Left lung (tissue), 10 donors: Measurements from ENCODE around the gene DAAM2. TPM values are rescaled to one million over a fixed set of nuclear protein-coding genes. Genes with fewer than 3 reads are reported as not detected.

ENCODE experiments used
- ATAC-seq: fragments of 200-7000 bp; cut with Tn5 transposase; one replicate; pipeline ENCODE4 v1.9.1; 2020; ENCODE audit warnings: moderate library complexity
- DNase-seq, 4 donors: peaks; one replicate each; pipeline ENCODE4 v3.0.0-alpha.2; 2013 to 2020
- H3K27ac ChIP-seq, 2 donors: fragments of 200-600 bp; sonication (generic) in 1 of 2; one replicate each; pipeline versions ENCODE4 v1.5.0 to v1.8.0; 2020 to 2021
- H3K27me3 ChIP-seq, 2 donors: fragments of 200-600 bp; sonication (generic) in 1 of 2; one replicate each; pipeline versions ENCODE4 v1.5.0 to v1.8.0; 2020 to 2021
- H3K36me3 ChIP-seq, 2 donors: fragments of 200-600 bp; sonication (generic) in 1 of 2; one replicate each; pipeline versions ENCODE4 v1.5.0 to v1.8.0; 2020 to 2021
- H3K4me1 ChIP-seq, 2 donors: fragments of 200-600 bp; one replicate each; pipeline ENCODE4 v1.8.0; 2021
- H3K4me3 ChIP-seq, 2 donors: fragments of 200-600 bp; sonication (generic) in 1 of 2; one replicate each; pipeline versions ENCODE4 v1.5.0 to v1.8.0; 2020 to 2021; ENCODE audit warnings: mild to moderate bottlenecking in 1 of 2
- H3K9me3 ChIP-seq, 2 donors: fragments of 200-600 bp; sonication (generic) in 1 of 2; one replicate each; pipeline versions ENCODE4 v1.5.0 to v1.8.0; 2020 to 2021
- intact Hi-C, 2 donors: fragments of 100-400 bp; cut with DNase I; formaldehyde crosslinking; loops; one replicate each; pipeline versions ENCODE4 v1.11.2 to v1.14.2; 2022
- polyA plus RNA-seq, 6 donors: library from polyadenylated mRNA; unstranded; fragments of 120-200 nt; gene quantifications; one replicate each; pipeline ENCODE4 v1.2.1, GENCODE V29; 2013; ENCODE audit not compliant: insufficient read length in 6 of 6
- total RNA-seq, 2 donors: library from RNA; stranded (reverse); fragmentation: NEBNext Ultra II Directional; extraction: Animal tissue kit (Norgen Biotek cat#: 25700); gene quantifications; one replicate each; pipeline ENCODE4 v1.2.1, GENCODE V29; 2021
- TF ChIP-seq, protein P1 (sequence below), 2 donors: fragments of 200-600 bp; sonication (generic) in 1 of 2; IDR thresholded peaks; one replicate each; pipeline versions ENCODE4 v1.5.0 to v1.8.0; 2021; ENCODE audit warnings: antibody characterized with exemption in 2 of 2
- donor health status: DM: no; HTN: yes; CAD: no.
- donor health status: DM: no; HTN: no; CAD: no.

DAAM2 gene
- total and polyA plus RNA-seq, 8 donors: 28.8 to 67.6 (median 39.9) TPM

DNA sequence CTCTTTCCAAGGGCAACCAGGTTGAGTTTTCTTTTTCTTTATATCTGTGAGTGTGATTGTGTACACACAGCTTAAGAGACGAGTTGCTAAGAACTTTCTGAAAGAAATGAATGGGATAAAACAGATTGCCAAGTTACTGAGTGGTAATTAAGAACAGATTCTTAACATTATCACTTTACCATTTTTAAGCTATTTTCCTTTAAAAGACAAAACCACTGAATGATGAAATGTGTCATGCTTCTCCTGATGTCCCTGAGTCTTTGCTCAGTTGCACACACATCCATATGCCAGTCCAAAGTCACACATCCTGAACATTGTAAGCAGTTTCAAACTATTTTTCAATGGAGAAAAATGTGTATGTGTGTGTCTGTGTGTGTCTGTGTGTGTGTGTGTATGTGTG is 5.5 kb upstream of the DAAM2 start:
- DNase-seq: no peak
- intact Hi-C loops: no loop called here
- peaks cover 0 to 20% of the 10 kb centered on the region in 2 donors for H3K27me3 ChIP-seq
- no peak for ATAC-seq
- no peak overlapping the region for H3K27ac ChIP-seq
- no peak overlapping the region for H3K4me3 ChIP-seq
- TF ChIP-seq, protein P1, sequence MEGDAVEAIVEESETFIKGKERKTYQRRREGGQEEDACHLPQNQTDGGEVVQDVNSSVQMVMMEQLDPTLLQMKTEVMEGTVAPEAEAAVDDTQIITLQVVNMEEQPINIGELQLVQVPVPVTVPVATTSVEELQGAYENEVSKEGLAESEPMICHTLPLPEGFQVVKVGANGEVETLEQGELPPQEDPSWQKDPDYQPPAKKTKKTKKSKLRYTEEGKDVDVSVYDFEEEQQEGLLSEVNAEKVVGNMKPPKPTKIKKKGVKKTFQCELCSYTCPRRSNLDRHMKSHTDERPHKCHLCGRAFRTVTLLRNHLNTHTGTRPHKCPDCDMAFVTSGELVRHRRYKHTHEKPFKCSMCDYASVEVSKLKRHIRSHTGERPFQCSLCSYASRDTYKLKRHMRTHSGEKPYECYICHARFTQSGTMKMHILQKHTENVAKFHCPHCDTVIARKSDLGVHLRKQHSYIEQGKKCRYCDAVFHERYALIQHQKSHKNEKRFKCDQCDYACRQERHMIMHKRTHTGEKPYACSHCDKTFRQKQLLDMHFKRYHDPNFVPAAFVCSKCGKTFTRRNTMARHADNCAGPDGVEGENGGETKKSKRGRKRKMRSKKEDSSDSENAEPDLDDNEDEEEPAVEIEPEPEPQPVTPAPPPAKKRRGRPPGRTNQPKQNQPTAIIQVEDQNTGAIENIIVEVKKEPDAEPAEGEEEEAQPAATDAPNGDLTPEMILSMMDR (IDR thresholded peaks at IDR 0.05): no peak
- H3K36me3 ChIP-seq: no peaks in the 10 kb centered on the region
- peaks cover 0 to 4% of the 10 kb centered on the region in 2 donors for H3K9me3 ChIP-seq
- peaks cover under 1 to 6% of the 10 kb centered on the region in 2 donors for H3K4me1 ChIP-seq

DNA sequence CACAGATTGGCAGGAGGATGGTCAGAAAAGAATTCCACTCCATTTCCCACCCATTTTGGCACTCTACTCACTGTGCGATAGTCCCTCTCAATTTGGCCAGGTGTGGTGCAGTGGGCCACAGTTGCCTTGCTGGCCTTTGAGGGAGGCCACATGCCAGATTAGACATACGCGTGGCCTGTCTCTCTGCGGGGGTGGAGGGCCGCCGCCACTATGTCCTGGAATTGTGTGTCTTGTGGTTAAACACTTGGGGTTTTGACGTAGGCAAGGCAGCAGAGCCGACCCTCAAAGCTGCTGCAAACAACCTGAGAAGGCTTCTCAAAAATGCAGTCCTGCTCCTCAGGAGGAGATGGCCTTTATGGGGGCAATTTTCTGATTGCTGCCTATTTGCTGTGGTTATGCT is 4.9 kb upstream of the DAAM2 start:
- ATAC-seq (no peak), DNase-seq (no peak)
- TF ChIP-seq, protein P1 (IDR thresholded peaks at IDR 0.05): no peak
- Histone ChIP-seq H3K27me3 (peaks cover 0 to 27% of the 10 kb centered on the region in 2 donors), H3K27ac (no peak overlapping the region), H3K9me3 (peaks cover 0 to 4% of the 10 kb centered on the region in 2 donors), H3K4me3 (no peak overlapping the region), H3K4me1 (peaks cover 5 to 10% of the 10 kb centered on the region in 2 donors), H3K36me3 (no peaks in the 10 kb centered on the region)
- intact Hi-C loops: no loop called here

DNA sequence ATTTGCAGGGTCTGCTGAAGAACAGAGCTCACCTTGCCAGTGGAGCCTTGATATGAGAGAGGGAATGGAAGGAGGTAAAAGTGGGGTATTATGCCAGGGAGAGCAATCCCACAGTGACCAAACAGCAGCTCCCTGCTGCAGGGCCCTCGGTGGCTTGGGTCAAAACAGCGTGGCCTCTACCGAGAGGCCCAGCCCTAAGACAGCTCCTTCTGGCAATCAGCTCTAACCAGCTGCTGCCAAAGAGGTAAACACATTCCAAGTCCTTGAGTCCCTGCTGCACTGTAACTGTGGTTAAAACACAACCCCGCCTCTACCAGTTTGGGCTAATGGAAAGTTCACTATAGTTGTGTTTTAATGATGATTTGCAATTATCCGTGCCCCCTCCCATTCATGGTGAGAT is 1.4 kb upstream of the DAAM2 start:
- intact Hi-C loops: no loop called here
- H3K4me1 ChIP-seq: peaks cover 5 to 21% of the 10 kb centered on the region in 2 donors
- peaks cover 0 to 59% of the 10 kb centered on the region in 2 donors for H3K27me3 ChIP-seq
- H3K9me3 ChIP-seq: no peaks in the 10 kb centered on the region
- no peak overlapping the region for H3K4me3 ChIP-seq
- no peak overlapping the region for H3K27ac ChIP-seq
- ATAC-seq (peak; percentile 79), DNase-seq (no peak)
- TF ChIP-seq, protein P1 (IDR thresholded peaks at IDR 0.05): no peak
- no peaks in the 10 kb centered on the region for H3K36me3 ChIP-seq

DNA sequence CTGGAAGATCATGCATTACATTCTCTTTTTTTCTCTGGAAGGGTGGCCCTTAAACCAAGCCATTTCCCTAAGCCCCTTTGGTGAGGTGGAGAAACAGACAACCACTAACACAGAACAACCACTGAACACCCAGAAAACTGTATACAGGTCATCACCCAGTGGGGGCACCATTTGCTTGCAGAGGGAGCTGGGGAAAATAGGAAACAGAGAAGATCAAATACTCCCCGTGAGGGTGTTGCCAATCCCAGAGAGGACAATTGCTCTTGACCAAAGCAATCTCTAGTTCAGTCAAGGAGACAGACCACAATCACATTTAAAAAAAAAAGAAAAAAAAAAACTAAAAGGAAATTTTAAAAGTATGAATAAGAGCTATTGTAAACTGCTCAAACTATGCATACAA is 865 bp upstream of the DAAM2 start:
- peak; percentile 71 for ATAC-seq
- intact Hi-C loops: no loop called here
- Histone ChIP-seq H3K4me3 (no peak overlapping the region), H3K36me3 (no peaks in the 10 kb centered on the region), H3K27ac (peak overlapping the region in 1 of 2 donors; percentile 67), H3K9me3 (no peaks in the 10 kb centered on the region), H3K27me3 (peaks cover 0 to 59% of the 10 kb centered on the region in 2 donors), H3K4me1 (peaks cover 5 to 21% of the 10 kb centered on the region in 2 donors)
- TF ChIP-seq, protein P1 (IDR thresholded peaks at IDR 0.05): peak in 1 of 2 donors; percentile 15
- DNase-seq: no peak

DNA sequence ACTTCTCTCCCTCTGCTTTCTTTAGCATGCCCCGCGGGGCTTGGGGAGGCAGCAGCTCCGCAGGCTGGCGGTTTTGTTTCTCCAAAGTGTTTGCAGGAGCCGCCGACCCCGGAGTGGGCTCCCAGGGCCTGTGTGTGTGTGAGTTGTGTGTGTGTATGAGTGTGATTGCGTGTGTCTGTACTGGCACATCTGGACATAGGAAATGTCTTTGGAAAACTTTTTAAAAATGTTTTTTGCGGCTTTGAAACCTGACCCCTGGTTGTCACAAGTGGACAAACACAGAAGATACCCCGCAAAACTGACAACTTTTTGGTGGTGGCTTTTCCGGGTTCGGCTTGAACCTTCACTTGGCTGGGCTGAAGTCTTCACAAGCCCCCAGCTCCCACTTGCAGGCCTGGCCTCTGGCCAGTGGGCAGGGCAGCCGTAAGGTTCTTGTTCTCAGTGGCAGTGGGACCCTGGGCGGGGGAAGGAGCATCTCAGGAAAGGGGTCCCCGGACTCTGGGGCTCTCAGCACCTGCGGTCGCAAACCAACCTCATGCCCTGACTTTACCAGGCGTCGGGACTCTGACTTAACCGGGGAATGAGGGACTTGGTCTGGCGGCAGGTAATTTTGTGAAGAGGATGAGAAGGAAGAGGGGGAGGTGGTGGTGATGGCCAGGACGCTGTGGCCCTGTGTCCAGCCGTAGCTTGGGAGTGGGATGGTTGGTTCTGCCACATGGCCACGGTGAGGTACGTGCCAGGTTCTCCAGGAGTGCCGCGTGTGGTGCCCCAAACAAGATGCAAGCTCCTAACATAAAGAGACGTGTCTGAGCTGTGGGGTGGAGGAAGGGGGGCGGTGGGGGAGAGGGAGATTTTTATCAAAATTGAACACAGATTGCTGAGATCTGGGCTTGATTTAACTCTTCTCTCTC is 619 bp downstream of the DAAM2 start:
- ATAC-seq (no peak), DNase-seq (peak in 2 of 4 donors; percentile 36 to 77)
- Histone ChIP-seq H3K4me1 (peaks cover 5 to 21% of the 10 kb centered on the region in 2 donors), H3K9me3 (no peaks in the 10 kb centered on the region), H3K4me3 (peak overlapping the region; percentile 53 to 59), H3K27me3 (peaks cover 0 to 55% of the 10 kb centered on the region in 2 donors), H3K36me3 (no peaks in the 10 kb centered on the region), H3K27ac (peak overlapping the region; percentile 58 to 67)
- TF ChIP-seq, protein P1 (IDR thresholded peaks at IDR 0.05): no peak
- intact Hi-C loops: no loop called here
